ENCODE results near the gene MRPL37. TPM values are rescaled to one million over a fixed set of nuclear protein-coding genes. Genes with fewer than 3 reads are reported as not detected.

Gene MRPL37
- total RNA-seq, 4 donors from 2014 or later: 91.6 to 141 (median 121) TPM

DNA sequence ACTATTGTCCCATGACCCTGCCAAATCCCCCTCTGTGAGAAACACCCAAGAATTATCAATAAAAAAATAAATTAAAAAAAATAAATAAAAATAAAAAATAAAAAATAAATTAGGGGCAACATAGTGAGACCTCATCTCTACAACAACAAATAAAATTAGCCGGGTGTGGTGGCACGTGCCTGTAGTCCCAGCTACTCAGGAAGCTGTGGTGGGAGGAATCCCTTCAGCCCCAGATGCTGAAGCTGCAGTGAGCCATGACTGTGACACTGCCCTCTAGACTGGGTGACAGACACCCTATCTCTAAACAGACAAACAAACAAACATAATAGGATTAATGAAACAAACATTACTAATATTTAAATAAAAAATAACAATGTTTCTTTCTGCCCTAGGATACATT lies 34.3 kb downstream of the MRPL37 start:
- Histone ChIP-seq H3K36me3 (peaks cover 5 to 25% of the 10 kb centered on the region in 2 donors), H3K4me1 (peaks cover under 1 to 5% of the 10 kb centered on the region in 2 donors), H3K9me3 (no peaks in the 10 kb centered on the region), H3K4me3 (no peak overlapping the region), H3K27ac (no peak overlapping the region), H3K27me3 (no peaks in the 10 kb centered on the region)
- TF ChIP-seq, protein P1, sequence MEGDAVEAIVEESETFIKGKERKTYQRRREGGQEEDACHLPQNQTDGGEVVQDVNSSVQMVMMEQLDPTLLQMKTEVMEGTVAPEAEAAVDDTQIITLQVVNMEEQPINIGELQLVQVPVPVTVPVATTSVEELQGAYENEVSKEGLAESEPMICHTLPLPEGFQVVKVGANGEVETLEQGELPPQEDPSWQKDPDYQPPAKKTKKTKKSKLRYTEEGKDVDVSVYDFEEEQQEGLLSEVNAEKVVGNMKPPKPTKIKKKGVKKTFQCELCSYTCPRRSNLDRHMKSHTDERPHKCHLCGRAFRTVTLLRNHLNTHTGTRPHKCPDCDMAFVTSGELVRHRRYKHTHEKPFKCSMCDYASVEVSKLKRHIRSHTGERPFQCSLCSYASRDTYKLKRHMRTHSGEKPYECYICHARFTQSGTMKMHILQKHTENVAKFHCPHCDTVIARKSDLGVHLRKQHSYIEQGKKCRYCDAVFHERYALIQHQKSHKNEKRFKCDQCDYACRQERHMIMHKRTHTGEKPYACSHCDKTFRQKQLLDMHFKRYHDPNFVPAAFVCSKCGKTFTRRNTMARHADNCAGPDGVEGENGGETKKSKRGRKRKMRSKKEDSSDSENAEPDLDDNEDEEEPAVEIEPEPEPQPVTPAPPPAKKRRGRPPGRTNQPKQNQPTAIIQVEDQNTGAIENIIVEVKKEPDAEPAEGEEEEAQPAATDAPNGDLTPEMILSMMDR (IDR thresholded peaks at IDR 0.05 in 4 of 5, conservative IDR thresholded peaks at IDR 0.05 in 1 of 5): no peak
- no peak for TF ChIP-seq POLR2A (IDR thresholded peaks at IDR 0.05)
- ATAC-seq (no peak), DNase-seq (no peak)
- intact Hi-C loops (cut with DNase I; ENCODE audit: low total_unique reads): no loop called here
- in situ Hi-C loops (cut with MboI; ENCODE audit: low sequenced_read_pairs in 4 of 4): no loop called here

DNA sequence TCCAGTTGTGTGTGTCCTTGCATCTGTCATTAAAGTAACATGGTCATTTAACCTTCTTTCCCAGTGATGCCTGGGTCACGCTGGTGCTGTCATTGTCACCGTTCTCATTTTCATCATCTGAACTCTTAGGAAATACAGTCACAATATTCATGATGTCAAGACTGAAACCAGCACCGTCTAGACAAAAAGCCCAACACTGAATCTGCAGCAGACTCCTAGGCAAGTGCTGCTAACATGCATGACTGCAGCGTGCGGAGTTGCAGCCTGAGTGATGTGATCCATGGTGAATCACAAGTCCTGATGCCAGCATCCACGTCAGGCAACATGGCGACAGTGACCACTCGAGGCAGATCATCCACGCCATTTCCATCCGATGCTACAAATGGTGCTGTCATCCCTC lies 37.6 kb downstream of the MRPL37 start:
- no peak overlapping the region for H3K27ac ChIP-seq
- TF ChIP-seq, protein P1 (IDR thresholded peaks at IDR 0.05 in 4 of 5, conservative IDR thresholded peaks at IDR 0.05 in 1 of 5): no peak
- TF ChIP-seq POLR2A (IDR thresholded peaks at IDR 0.05): no peak
- no peak for ATAC-seq
- in situ Hi-C loops (cut with MboI; ENCODE audit: low sequenced_read_pairs in 4 of 4): no loop called here
- DNase-seq: no peak
- H3K27me3 ChIP-seq: no peaks in the 10 kb centered on the region
- peaks cover 5 to 29% of the 10 kb centered on the region in 2 donors for H3K36me3 ChIP-seq
- H3K9me3 ChIP-seq: no peaks in the 10 kb centered on the region
- intact Hi-C loops (cut with DNase I; ENCODE audit: low total_unique reads): no loop called here
- H3K4me1 ChIP-seq: peaks cover 0 to 5% of the 10 kb centered on the region in 2 donors
- no peak overlapping the region for H3K4me3 ChIP-seq

DNA sequence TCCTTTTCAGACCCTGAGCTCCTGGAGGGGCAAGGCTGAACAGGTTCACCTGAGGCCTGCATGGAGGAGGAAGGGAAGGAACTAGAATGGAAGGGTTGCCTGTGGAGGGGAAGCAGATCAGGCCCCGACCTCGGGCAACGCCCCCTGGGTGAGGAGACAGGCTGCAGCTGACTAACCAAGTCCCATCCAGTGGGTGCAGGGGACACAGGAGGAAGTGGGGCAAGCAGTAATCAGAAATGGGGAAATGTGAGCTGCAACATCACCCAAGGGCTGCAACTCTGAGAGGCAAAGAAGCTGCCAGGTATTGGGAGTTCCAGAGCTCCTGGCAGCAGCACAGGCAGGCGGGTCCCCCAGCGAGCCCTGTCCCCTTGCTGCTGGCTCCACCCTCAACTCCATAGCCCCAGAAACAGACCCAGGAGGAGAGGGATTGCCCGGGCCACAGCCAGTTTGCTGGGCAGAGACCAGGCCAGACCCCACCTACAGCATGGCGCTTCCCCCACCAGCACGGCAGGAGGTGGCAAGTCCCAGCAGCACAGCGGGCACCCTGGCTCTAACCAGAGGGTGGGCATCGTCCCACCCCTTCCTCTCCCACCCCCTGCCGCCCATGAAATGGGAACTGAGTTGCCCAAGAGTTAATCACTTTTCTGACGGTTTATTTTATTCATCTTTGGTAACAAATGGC lies 38.5 kb downstream of the MRPL37 start:
- Histone ChIP-seq H3K4me1 (peaks cover 0 to 5% of the 10 kb centered on the region in 2 donors), H3K36me3 (peaks cover 5 to 34% of the 10 kb centered on the region in 2 donors), H3K4me3 (no peak overlapping the region), H3K27ac (no peak overlapping the region), H3K27me3 (no peaks in the 10 kb centered on the region), H3K9me3 (no peaks in the 10 kb centered on the region)
- DNase-seq (no peak), ATAC-seq (no peak)
- TF ChIP-seq, protein P1 (IDR thresholded peaks at IDR 0.05 in 4 of 5, conservative IDR thresholded peaks at IDR 0.05 in 1 of 5): no peak
- no peak for TF ChIP-seq POLR2A (IDR thresholded peaks at IDR 0.05)
- intact Hi-C loops (cut with DNase I; ENCODE audit: low total_unique reads) (no loop called here), in situ Hi-C loops (cut with MboI; ENCODE audit: low sequenced_read_pairs in 4 of 4) (no loop called here)

DNA sequence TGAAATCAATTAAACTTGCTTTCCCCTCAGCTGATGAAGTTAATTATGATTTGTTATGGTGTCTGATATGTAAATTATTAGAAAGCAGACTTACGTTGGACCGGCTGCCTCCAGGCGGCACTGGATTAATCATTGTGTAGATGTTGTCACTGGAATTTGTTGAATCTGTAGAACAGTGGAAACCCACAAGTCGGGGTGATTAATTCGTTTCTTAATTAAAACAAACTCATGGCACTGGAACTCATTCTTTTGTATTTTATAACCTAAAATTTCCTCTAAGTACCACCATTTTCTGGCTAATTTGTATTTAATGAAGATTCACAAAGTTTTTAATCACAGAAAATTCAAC lies 39.0 kb downstream of the MRPL37 start:
- H3K36me3 ChIP-seq: peaks cover 5 to 34% of the 10 kb centered on the region in 2 donors
- TF ChIP-seq, protein P1 (IDR thresholded peaks at IDR 0.05 in 4 of 5, conservative IDR thresholded peaks at IDR 0.05 in 1 of 5): no peak
- TF ChIP-seq POLR2A (IDR thresholded peaks at IDR 0.05): no peak
- ATAC-seq (no peak), DNase-seq (no peak)
- in situ Hi-C loops (cut with MboI; ENCODE audit: low sequenced_read_pairs in 4 of 4): no loop called here
- peaks cover 0 to 5% of the 10 kb centered on the region in 2 donors for H3K4me1 ChIP-seq
- H3K4me3 ChIP-seq: no peak overlapping the region
- H3K9me3 ChIP-seq: no peaks in the 10 kb centered on the region
- intact Hi-C loops (cut with DNase I; ENCODE audit: low total_unique reads): no loop called here
- H3K27ac ChIP-seq: no peak overlapping the region
- no peaks in the 10 kb centered on the region for H3K27me3 ChIP-seq

DNA sequence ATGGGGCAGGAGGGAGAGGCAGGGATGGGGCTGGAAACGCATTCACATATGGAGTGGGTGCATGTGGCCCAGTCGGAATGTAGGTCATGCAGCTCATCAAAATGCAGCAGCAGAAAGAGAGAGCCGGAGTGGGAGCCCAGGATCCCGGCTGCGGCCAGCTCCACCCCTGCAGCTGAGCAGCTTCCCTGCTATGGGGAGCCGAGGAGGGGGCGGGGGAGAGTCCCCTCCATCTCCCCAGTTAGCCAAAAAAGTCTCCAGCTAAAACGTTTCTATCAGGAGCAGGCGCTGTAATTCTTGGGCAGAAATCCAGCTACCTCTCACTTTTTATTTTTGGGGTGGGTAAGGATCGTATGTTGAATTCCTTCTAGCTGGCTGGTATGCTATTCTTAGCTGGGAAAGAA lies 39.7 kb downstream of the MRPL37 start:
- H3K27me3 ChIP-seq: no peaks in the 10 kb centered on the region
- DNase-seq (no peak), ATAC-seq (no peak)
- no peaks in the 10 kb centered on the region for H3K9me3 ChIP-seq
- H3K36me3 ChIP-seq: peaks cover 5 to 34% of the 10 kb centered on the region in 2 donors
- H3K27ac ChIP-seq: no peak overlapping the region
- in situ Hi-C loops (cut with MboI; ENCODE audit: low sequenced_read_pairs in 4 of 4) (no loop called here), intact Hi-C loops (cut with DNase I; ENCODE audit: low total_unique reads) (no loop called here)
- TF ChIP-seq, protein P1 (IDR thresholded peaks at IDR 0.05 in 4 of 5, conservative IDR thresholded peaks at IDR 0.05 in 1 of 5): no peak
- no peak for TF ChIP-seq POLR2A (IDR thresholded peaks at IDR 0.05)
- no peak overlapping the region for H3K4me3 ChIP-seq
- H3K4me1 ChIP-seq: peaks cover 0 to 5% of the 10 kb centered on the region in 2 donors

Data from gastrocnemius medialis (tissue), 4 donors.